Cardiac fibroblast (primary cell): ENCODE results near the gene CHD9.

Source experiments
- DNase-seq, 2 donors: peaks; one replicate each; pipeline versions ENCODE4 v3.0.0 to v3.0.0-alpha.2; 2010; ENCODE audit warnings: low read depth in 2 of 2
- H3K4me3 ChIP-seq, 2 donors: replicated peaks in 1 of 2; 1 replicate in 1 of 2; 2 replicates in 1 of 2; pipeline ENCODE4 v1.5.1; 2011; ENCODE audit warnings: low read depth in 2 of 2, low read length in 2 of 2, mild to moderate bottlenecking in 2 of 2, moderate library complexity in 1 of 2
- TF ChIP-seq, protein P1 (sequence below): IDR thresholded peaks from one replicate; pipeline ENCODE4 v1.5.1; 2011; ENCODE audit warnings: low read depth, mild to moderate bottlenecking, low read length, inconsistent platforms

Gene CHD9

GRCh38 chr16:53121043-53121620, 66.3 kb downstream of the CHD9 start:
- no peak for DNase-seq
- no peak overlapping the region for H3K4me3 ChIP-seq
- TF ChIP-seq, protein P1, sequence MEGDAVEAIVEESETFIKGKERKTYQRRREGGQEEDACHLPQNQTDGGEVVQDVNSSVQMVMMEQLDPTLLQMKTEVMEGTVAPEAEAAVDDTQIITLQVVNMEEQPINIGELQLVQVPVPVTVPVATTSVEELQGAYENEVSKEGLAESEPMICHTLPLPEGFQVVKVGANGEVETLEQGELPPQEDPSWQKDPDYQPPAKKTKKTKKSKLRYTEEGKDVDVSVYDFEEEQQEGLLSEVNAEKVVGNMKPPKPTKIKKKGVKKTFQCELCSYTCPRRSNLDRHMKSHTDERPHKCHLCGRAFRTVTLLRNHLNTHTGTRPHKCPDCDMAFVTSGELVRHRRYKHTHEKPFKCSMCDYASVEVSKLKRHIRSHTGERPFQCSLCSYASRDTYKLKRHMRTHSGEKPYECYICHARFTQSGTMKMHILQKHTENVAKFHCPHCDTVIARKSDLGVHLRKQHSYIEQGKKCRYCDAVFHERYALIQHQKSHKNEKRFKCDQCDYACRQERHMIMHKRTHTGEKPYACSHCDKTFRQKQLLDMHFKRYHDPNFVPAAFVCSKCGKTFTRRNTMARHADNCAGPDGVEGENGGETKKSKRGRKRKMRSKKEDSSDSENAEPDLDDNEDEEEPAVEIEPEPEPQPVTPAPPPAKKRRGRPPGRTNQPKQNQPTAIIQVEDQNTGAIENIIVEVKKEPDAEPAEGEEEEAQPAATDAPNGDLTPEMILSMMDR = no peak

GRCh38 chr16:53121661-53122060, 66.9 kb downstream of the CHD9 start:
- peak in 1 of 2 donors; percentile 48 for DNase-seq
- TF ChIP-seq, protein P1 = no peak
- H3K4me3 ChIP-seq = no peak overlapping the region

DNA sequence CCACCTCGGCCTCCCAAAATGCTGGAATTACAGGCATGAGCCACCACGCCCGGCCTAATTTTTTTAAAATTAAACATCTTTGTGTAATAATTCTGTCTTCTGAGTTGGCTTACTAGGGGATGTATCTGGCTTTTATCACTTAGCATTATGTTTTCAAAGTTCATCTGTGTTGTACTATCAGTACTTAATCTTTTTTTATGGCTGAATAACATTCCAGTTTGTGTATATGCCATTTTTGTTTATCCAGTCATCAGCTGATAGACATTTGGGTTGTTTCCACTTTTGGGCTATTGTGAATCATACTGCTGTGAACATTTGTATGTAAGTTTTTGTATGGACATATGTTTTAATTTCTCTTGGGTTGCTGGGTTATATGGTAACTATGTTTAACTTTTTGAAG, 69.0 kb downstream of the CHD9 start:
- TF ChIP-seq, protein P1 = no peak
- DNase-seq = peak; percentile 59 to 78
- no peak overlapping the region for H3K4me3 ChIP-seq

- TF ChIP-seq, protein P1 = no peak
- H3K4me3 ChIP-seq = no peak overlapping the region
- DNase-seq = no peak
Measured at GRCh38 chr16:53126390-53126789, 71.6 kb downstream of the CHD9 start.

- peak overlapping the region; percentile 51 to 54 for H3K4me3 ChIP-seq
- peak; percentile 74 to 82 for DNase-seq
- TF ChIP-seq, protein P1 = no peak
Measured at GRCh38 chr16:53129281-53130158, 74.7 kb downstream of the CHD9 start.

- peak; percentile 93 to 98 for DNase-seq
- TF ChIP-seq, protein P1 = peak; percentile 27
- peak overlapping the region; percentile 51 to 83 for H3K4me3 ChIP-seq
Measured at GRCh38 chr16:53130159-53131049, 75.6 kb downstream of the CHD9 start.
